NCI-H146 treated with DMSO at 0.1 percent for 48 hours (cell line): Measurements from ENCODE around the gene SLC12A4.
"Not testable (repeated sequence)": the region's sequence is repeated elsewhere in the genome, so short reads cannot be mapped to it uniquely, and the experiment has no call there.

Source experiments
- DNase-seq: peaks from one replicate; lab custom pipeline; 2025; ENCODE audit not compliant: unreplicated experiment; lab: John Stamatoyannopoulos, UW

The SLC12A4 gene

DNA sequence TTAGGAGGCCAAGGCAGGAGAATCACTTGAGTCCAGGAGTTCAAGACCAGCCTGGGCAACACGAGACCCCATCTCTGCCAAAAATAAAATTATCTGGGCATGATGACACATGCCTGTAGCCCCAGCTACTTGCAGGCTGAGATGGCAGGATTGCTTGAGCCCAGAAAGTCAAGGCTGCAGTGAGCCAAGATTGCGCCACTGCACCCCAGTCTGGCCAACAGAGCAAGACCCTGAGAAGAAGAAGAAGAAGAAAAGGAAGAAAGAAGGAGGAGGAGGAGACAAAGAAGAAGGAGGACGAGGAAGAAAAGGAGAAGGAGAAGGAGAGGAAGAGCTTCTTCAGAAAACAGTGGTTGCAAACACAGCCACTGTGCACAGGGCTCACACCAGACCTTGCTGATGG, 20.2 kb upstream of the SLC12A4 start:
- DNase-seq, result no peak

DNA sequence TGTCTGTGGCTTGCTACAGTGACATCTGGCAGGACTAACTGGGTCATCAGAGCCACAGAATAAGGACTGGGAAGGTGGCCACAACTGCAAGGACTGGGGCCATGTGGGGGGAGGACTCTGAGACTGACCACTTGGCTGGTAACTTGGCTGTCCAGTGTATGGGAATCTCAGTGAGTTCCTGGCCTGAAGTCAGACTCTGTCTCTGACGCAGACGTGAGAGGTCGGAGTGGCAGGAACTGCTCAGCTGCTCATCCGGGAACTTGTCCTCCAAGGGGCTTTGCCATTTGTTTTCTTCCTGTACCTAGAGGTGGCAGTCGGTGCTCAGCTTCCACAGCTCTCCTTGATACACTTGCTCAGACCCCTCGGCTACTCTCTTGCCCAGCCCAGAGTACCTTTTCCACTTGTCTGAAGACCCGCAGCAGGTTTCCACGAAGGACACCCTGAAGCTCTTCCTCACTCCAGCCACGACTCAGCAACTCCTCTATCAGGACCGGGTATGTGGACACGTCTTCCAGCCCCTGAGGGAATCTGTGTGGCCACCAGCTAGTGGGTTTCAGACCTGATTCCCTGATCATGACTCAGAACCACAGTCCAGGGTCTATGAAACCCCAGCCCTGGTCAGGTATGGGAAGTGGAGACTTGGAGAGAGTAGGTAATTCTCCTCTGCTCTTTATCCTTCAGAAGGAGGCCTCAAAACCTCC, 19.2 kb upstream of the SLC12A4 start:
- no peak for DNase-seq

DNA sequence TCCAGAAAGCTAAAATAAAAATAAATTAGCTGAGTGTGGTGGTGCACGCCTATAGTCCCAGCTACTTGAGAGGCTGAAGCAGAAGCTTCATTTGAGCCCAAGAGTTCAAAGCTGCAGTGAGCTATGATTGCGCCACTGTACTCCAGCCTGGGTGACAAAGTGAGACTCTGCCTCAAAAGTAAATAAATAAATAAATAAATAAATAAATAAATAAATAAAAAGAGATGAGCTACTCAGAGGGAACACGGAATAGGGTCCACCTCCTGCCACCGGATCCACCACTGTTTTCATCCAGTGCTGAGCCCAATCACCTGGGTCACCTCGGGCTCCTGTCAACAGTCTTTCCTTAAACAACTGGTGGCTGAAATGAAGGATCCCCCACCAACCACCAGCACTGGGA, 18.5 kb upstream of the SLC12A4 start:
- DNase-seq, result no peak

DNA sequence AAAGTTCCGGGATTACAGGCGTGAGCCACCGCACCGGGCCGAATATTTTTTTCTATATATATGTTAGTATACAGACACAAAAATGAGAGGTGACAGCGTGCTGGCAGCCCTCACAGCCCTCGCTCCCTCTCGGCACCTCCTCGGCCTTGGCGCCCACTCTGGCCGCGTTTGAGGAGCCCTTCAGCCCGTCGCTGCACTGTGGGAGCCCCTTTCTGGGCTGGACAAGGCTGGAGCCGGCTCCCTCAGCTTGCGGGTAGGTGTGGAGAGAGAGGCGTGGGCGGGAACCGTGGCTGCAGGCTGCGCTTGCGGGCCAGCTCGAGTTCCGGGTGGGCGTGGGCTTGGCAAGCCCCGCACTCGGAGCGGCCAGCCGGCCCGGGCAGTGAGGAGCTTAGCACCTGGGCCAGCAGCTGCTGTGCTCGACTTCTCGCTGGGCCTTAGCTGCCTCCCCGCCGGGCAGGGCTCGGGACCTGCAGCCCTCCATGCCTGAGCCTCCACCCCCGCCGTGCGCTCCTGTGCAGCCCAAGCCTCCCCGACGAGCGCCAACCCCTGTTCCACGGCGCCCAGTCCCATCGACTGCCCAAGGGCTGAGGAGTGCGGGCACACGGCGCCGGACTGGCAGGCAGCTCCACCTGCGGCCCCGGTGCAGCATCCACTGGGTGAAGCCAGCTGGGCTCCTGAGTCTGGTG, 13.7 kb upstream of the SLC12A4 start:
- no peak for DNase-seq

DNA sequence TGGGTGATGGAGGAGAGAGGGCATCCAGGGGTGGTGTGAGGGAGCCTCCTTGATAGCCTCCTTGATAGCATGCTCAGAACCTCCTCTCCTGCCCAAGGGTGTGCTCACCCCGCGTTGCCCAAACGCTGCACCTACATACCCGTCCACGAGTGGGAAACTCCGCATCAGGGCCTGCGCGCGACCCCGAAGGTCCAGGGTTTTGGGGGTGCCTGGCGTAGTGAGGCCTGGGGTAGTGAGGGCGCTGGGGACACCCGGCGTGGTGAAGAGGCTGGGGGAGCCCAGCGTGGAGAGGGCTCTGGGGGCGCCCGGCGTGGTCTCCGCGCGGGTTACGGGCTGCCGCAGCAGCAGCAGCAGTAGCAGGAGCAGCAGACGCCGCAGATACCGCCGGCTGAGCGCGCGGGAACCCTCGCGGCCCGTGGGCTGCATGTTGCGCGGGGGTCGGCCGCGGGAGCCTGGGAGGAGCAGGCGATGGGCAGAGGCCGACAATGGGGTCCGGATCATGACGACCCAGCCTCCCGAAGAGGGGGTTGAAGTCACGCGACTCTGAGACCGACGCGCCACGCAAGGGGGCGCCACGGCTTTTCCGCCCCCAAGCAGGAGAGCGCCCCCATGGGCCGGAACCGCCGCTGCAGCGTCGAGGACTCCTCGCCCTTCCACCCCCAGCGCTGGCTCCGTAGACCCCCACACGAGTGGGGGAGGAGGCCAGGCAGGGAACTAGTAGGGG, 11.7 kb upstream of the SLC12A4 start, which contains the start of gene DPEP3:
Gene DPEP3 (minus strand): TSS at position 545 of the 724 bp plus-strand sequence. CDS start 119 bp downstream, at position 426.
- no peak for DNase-seq

DNA sequence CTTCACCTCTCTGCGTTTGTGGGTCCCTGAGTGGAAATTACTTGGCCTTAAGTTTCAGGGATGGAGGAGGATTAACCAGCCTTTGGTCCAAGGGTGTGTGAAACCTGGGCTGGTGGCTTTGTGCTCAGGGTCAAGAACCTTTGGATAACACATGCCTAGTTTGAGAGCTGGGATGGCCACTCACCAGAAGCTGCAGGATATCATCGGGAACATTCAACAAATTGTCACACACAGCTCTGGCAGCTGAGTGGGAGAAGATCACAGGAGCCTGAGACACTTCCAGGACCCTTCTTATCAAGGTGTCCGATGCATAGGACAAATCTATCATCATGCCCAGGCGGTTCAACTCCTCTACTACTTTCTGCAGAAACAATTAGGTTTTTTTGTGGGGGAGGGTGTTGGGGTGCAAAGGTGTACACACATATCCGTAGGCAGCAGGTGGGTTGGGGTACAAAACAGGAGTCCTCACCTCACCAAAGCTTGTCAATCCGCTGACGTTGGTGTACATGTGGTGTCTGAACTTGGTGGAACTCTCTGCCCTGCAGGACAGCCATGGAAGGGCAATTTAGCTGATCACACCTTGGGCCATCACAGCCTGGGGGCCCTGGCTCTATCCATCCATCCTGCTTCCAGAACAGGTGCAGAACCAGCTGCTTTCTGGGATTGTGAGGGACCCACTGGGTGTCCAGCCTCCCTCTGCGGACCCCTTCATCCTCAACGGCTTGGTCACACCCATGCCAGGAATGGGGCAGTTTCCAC, 9.2 kb upstream of the SLC12A4 start:
- no peak for DNase-seq

DNA sequence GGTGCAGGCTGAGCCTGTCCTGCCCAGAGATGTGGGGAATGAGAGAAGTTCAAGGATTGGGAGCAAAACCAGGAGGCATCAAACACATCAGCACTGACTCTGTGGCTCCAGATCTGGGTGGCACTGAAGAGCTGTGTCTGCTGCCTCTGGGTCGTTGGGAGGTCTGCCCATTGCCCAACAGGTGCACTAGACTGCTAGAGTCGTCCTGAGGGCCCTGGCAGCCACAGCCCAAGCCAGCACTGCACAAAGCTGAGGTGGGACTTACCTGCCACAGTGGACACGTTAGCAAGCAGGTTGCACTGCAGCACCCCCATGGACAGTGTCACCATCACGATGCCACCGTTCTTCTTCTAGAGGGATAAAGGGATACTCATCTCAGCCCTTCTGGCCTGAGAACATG, 8.6 kb upstream of the SLC12A4 start:
- DNase-seq, result no peak

DNA sequence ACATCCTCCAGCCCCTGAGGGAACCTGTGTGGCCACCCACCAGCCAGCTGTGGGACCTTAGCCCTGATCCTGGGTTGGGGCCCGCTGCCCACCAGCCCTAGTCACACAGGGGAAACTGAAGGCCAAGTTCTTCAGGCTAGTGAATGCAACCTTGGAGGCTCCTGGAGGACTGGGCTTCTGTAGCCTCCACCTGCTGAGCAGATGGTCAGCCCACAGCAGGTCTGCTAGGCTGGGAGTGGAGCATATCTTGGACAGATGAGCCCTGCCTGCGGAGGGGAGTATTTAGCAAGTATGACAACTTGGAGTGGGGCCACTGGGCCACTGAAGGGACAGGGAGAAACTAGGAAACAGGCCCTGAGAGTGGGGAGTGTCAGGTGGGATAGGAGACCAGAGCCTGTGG, 7.8 kb upstream of the SLC12A4 start:
- DNase-seq, result no peak

DNA sequence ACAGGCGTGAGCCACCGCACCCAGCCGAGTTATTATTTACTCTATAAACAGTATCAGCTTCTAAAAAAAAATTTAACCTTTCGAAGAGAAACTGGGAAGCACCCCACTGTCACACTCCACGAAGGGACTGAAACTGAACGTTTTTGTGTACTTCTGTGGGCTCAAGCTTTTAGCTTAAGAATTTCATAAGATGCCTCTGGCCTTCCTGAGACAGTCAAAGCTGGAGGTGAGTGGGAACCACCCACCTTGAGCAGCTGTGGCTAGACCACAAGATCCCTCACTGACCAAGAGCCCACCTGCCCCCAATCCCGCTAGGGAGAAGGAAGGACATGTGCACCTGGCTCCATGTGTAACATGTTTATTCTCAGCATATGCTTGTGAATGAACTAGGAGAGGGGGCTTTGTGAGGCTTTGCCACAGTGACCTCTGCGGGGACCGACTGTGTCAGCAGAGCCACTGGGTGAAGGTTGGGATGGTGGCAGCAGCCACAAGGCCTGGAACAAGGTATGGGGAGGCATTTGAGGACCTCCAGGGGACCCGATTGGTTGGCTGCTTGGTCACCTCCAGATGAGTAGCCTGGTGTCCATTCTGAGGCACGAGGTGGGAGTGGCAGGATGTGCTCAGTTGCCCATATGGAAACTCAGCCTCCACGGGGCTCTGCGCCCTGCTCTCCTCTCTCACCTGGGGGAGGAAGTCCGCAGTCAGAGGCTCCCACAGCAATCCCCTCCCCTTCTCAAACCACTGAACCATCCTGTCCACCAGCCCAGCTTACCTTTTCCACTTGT, 7.1 kb upstream of the SLC12A4 start:
- no peak for DNase-seq

DNA sequence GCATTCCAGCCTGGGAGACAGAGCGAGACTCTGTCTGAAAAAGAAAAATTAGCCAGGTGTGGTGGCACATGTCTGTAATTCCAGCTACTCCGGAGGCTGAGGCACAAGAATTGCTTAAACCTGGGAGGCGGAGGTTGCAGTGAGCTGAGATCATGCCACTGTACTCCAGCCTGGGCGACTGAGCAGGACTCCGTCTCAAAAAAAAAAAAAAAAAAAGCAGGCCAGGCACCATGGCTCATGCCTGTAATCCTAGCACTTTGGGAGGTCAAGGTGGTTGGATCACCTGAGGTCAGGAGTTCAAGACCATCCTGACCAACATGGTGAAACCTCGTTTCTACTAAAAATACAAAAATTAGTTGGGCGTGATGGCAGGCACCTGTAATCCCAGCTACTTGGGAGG, 3.8 kb upstream of the SLC12A4 start:
- not testable (repeated sequence) for DNase-seq

DNA sequence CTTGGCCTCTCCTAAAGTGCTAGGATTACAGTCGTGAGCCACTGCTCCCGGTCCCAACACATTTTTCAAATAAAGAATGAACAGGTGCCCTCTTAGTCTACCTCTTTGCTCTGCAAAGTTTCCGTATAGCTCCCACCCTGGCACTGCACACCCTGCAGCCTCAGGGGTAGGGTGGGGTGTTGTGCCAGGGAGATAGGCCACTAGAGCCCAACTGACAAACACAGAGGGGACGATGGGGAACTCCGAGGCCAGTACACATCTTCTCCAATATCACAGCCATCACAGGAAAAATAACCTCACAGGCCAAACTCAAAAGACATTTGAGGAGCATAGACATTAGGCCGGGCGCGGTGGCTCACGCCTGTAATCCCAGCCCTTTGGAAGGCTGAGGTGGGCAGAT, 2.7 kb upstream of the SLC12A4 start:
- DNase-seq, result no peak

DNA sequence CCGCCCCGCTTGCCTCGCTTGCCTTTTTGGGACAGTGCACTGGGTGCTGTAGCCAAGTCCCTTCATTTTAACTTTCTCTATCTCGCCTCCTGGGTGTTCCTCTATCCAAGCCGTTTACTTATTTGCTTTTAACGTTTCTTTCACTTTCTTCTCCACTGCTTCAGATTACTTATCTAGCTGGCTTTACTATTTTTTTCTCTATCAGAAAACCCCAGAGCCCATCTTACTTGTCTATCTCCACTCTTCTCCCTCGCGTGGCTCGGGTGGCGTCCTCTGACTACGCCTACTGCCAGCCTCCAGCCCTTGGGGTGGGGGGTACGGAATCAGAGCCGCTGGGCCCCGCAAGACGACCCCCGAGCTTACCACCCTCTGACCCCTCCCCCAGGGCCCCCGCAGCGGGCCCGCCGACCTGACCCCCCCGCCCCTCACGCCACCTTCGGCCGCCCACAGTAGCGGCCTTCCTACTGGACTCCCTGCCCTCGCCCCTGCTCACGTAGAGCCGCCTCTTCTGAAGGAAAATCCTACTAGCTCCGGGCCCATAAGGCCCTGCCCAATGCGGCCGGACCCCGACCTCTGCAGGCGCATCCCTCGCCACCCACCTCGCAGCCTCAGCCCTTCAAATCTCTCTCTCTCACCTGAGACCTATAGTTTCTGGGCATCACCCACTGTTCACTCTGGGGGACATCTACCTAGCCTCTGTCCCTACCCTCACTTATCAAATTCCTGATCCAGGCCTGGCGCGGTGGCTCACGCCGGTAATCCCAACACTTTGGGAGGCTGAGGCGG, 1.0 kb upstream of the SLC12A4 start:
- DNase-seq, result no peak

DNA sequence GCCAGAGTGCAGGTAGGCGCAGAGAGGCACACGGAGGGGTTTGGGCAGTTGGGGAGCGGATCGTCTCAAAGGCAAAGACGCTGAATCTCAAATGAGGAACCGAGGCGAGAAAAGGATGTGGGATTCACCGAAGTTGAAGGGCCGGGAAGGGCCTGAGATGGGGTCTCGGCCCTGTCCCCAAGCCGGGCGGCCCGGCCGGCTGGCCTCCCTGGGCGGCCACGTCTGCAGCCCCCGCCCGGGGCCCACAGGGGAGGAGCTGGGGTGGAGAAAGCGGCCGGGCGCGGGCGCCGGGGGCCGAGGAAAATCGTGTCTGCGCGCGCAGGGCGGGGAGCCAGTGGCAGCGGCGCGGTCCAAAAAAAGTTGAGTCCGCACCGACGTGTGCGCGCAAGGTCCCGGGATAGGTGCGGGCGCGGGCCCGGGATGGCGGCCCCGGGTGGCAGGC, 458 bp downstream of the SLC12A4 start:
- DNase-seq, result no peak

DNA sequence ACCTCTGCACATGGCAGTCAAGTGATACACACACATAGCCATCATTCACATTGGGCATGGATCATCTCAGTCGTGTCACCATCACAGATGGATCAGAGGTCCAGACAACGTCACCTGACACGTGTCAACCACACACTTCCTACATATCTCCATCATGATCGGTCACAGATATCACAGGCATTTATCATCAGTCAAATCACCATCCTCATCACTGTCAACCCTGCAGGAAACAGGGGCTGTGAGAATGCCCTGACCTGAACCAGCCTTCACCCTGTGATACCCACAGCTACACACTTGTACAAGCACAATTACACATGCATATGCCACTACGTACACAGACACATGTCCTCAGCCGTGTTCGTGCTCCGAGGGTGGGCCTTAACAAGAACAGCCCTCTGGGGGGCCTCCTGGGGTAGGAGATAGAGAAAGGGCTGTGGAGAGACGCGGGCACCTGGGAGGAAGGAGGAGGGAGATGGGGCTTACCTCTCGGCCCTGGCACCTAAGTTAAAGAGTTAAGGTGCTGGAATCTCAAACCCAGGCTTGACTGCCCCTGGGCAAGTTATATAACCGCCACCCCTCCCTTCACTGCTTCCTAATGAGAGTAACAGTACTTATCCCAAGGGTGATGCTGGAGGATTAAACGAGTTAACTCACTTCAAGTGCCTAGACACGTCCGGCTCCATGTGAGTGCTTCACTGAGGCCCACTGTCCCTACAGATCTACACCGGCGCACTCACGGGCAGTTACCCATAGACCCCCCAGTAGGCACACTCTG, 1.1 kb downstream of the SLC12A4 start:
- DNase-seq, result no peak

DNA sequence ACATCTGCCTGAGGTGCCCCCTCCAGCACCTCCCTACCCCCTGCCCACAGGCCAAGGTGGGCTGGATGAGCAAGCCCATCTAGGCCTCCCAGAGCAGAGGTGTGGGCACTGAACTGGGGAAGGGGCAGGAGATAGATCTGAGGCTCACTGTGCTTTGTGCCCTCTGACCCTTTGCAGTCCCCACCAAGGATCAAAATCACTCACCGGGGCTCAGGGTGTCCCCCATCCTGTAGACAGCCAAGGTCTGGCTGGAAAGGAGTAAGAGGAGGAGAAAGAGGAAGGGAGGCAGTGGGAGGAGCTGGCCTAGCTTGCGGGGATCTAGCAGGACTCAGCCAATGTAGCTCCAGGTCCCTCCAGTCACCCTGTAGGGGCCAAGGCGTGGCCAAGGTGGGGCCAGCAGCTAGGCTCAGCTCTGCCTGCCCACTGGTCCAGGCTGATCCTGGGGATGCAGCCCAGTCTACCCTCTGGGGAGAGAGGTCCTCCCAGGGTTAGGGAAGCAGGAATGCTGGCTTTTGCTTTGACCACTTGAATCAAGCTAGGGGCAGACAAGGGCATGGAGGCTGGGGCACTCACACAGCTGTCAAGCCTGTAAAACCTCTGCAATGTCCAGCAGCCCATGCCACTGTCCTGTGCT, 1.8 kb downstream of the SLC12A4 start:
- no peak for DNase-seq

DNA sequence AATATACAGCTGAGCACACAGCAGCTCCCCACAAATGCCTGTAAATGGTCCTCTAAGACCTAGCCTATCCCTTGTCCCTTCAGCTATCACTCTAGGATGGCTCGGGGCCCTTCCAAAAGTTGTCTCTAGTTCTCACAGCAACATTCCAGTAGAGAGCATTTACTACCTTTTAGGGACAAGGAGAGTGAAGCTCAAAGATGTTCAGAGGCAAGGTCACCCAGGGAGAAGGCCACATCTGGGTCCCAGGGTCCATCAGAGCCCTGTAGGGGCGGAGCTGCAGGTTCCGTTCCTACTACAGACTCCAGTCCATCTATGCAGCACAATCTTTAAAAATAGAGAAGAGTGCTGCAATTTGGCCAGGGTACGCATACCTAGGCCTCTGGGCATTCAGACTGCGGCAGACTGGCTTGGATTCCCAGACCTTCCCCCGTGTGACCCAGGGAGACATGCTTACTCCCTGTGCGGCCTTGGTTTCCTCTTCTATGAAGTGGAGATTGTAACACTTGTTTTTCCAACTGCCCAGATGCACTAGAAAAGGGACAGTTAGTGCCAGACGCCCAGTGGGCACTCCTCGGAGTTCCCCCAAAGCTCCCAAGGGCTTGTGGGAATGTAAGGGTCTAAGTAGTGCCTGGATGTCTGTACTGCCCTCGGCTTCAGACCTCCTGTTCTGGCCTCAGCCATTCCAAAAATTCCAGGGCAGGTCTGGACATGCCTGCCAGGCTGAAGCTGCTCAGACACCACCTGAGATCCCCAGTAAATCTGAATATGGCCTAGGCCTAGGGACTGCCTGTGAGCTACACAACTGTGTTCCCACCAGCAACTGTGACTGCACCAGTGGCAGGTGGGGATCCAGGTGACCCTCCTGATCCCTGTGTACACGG, 2.5 kb downstream of the SLC12A4 start:
- DNase-seq, result no peak

DNA sequence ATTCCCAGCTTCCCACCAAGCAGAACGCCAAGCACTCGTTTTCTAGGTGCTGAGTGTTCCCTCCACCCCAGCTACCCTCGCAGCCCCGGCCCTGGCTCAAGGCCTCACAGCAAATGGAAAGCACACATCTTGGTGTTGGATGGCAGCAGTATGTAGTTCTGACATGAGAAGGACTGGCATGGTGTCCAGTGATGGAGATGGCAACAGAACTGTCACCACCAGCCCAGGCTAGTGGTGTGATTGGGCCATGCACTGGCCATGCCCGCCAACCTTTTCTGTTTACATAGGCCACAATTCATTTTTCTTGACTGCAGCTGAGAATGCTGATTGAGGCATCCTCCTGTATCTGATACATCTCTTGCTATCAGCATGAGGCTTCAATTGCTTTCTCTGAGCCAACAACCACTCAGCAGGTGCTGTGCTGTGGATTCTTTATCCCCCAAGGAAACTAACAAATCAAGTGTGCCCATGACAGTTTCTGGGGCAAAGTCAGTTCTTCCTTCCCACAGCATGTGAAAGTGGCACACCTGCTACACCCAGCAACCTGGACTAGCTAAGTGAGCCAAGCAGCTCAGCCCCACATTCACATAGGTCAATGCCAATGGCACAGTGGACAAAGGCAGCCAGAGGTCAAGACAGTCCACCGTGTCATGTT, 3.8 kb downstream of the SLC12A4 start:
- DNase-seq, result no peak
